ENCODE data around the gene TMPO. TPM values are rescaled to one million over a fixed set of nuclear protein-coding genes. Genes with fewer than 3 reads are reported as not detected.

TMPO gene
- total and polyA plus RNA-seq, 5 donors from 2014 or later = 40.3 to 105 (median 62.4) TPM

DNA sequence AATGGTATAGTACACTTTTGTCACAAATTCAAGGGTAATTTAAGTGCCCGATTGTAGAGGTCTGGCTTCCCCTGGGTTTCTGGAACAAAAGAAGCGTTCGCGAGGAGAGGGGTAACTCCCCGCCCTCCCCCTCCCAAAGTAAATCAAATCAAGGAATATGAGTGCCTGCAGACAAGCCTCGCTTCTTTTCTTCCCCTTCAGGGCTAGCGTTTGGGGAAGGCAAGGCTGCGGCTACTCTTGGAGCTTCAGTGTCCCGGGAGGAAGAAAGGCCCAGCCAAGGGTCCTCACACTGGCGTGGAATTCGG is 456 bp upstream of the TMPO start:
- ATAC-seq (ENCODE audit: low read depth in 2 of 2) = no peak
- Histone ChIP-seq H3K9me3 (ENCODE audit: control insufficient read depth in 2 of 2, low read length in 2 of 2) (no peaks in the 10 kb centered on the region), H3K36me3 (ENCODE audit: control insufficient read depth, insufficient read depth, low read length) (no peaks in the 10 kb centered on the region), H3K27ac (ENCODE audit: insufficient read depth, low read length, poor library complexity, severe bottlenecking) (peak overlapping the region; percentile 95), H3K4me3 (ENCODE audit: low read depth, low read length) (peak overlapping the region; percentile 91), H3K4me1 (ENCODE audit: control insufficient read depth, insufficient read depth, low read length, poor library complexity, severe bottlenecking) (peaks cover 47% of the 10 kb centered on the region), H3K27me3 (ENCODE audit: control insufficient read depth, insufficient read depth, low read length) (no peaks in the 10 kb centered on the region)
- DNase-seq = no peak
- Mint-ChIP-seq H3K4me3 (peak overlapping the region; percentile 98 to 100 (median 99)), H3K27ac (peak overlapping the region; percentile 97 to 99 (median 98)), H3K36me3 (peaks cover 4% of the 10 kb centered on the region), H3K27me3 (peaks cover 15% of the 10 kb centered on the region), H3K4me1 (peaks cover 4 to 53% (median 34%) of the 10 kb centered on the region in 4 donors), H3K9me3 (no peaks in the 10 kb centered on the region)

DNA sequence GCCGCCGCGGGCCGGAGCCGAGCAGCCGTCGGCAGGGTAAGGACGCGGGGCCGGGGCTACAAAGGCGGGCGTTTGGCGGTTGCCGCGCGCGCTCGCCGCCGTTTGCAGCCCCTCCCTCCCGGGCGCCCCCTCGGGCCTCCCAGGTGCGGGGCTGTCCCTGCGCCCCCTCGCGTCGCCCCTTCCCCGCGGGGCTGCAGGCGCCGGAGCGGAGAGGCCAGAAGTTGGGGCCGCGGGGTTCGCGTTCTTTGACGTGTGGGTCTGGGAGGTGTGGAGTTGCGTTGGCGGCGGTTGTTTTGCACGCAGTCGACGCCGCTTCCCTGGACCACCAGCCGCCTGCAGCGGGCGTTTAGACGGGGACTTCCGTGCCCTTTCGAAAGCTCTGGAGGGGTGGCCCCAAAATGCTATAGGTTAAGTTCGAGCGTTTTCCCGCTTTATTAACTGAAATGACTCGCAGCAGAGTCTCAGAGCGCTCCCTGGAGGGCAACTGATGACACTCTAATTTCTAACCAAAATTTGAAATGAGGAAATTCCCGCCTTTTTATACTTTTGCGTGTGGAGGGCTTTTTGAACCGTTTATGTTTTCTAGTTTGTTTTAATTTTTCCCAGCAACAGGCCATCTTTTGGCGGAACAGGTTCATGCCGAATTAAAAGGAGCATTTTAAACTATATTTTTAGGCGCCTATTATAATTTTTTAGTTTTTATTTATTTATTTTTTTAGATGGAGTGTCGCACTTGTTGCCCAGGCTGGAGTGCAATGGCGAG is 902 bp downstream of the TMPO start:
- peak overlapping the region; percentile 99 to 100 (median 99) for H3K27ac Mint-ChIP-seq
- DNase-seq (peak; percentile 78 to 96 (median 87)), ATAC-seq (ENCODE audit: low read depth in 2 of 2) (peak; percentile 52 to 60)
- H3K36me3 ChIP-seq (ENCODE audit: control insufficient read depth, insufficient read depth, low read length) = no peaks in the 10 kb centered on the region
- peaks cover 4% of the 10 kb centered on the region for H3K36me3 Mint-ChIP-seq
- peak overlapping the region; percentile 95 for H3K27ac ChIP-seq (ENCODE audit: insufficient read depth, low read length, poor library complexity, severe bottlenecking)
- H3K9me3 ChIP-seq (ENCODE audit: control insufficient read depth in 2 of 2, low read length in 2 of 2) = no peaks in the 10 kb centered on the region
- peak overlapping the region; percentile 97 to 100 (median 100) for H3K4me3 Mint-ChIP-seq
- H3K4me3 ChIP-seq (ENCODE audit: low read depth, low read length) = peak overlapping the region; percentile 90
- H3K27me3 Mint-ChIP-seq = peaks cover 15% of the 10 kb centered on the region
- peaks cover 60% of the 10 kb centered on the region for H3K4me1 ChIP-seq (ENCODE audit: control insufficient read depth, insufficient read depth, low read length, poor library complexity, severe bottlenecking)
- H3K27me3 ChIP-seq (ENCODE audit: control insufficient read depth, insufficient read depth, low read length) = no peaks in the 10 kb centered on the region
- H3K9me3 Mint-ChIP-seq = no peaks in the 10 kb centered on the region
- H3K4me1 Mint-ChIP-seq = peaks cover 4 to 66% (median 35%) of the 10 kb centered on the region in 4 donors

DNA sequence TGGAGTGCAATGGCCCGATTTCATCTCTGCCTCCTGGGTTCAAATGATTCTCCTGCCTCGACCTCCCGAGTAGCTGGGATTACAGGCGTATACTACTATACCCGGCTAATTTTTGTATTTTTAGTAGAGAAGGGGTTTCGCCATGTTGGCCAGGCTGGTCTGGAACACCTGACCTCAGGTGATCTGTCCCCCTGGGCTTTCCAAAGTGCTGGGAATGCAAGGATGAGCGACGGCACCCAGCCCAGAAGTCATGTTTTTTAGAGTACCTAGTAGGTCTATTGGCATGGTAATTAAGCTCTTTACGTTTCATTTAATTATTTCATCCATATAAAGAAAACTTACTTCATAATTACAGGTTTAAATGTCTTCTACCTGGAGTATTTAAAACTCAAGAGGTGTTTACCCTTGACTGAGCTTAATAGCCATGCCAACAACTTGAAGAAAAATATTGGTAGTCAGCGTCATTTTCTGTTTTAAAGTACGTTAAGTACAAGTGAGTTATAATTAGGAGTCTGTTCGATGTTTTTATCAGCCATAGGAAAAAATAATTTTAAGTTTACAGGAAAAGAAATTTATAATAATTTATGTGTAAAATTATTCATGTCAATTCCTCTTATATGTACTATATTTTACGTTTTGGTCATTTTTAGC is 4.0 kb downstream of the TMPO start:
- ATAC-seq (ENCODE audit: low read depth in 2 of 2) (no peak), DNase-seq (no peak)
- Histone ChIP-seq H3K4me3 (ENCODE audit: low read depth, low read length) (peak overlapping the region; percentile 78), H3K4me1 (ENCODE audit: control insufficient read depth, insufficient read depth, low read length, poor library complexity, severe bottlenecking) (peaks cover 67% of the 10 kb centered on the region), H3K27ac (ENCODE audit: insufficient read depth, low read length, poor library complexity, severe bottlenecking) (peak overlapping the region; percentile 56), H3K36me3 (ENCODE audit: control insufficient read depth, insufficient read depth, low read length) (peaks cover 3% of the 10 kb centered on the region), H3K9me3 (ENCODE audit: control insufficient read depth in 2 of 2, low read length in 2 of 2) (no peaks in the 10 kb centered on the region), H3K27me3 (ENCODE audit: control insufficient read depth, insufficient read depth, low read length) (no peaks in the 10 kb centered on the region)
- Mint-ChIP-seq H3K27ac (peak overlapping the region; percentile 85 to 99 (median 93)), H3K4me1 (peaks cover 18 to 78% (median 41%) of the 10 kb centered on the region in 4 donors), H3K4me3 (peak overlapping the region; percentile 91 to 100 (median 98)), H3K36me3 (peaks cover 4% of the 10 kb centered on the region), H3K9me3 (no peaks in the 10 kb centered on the region), H3K27me3 (peaks cover 10% of the 10 kb centered on the region)

DNA sequence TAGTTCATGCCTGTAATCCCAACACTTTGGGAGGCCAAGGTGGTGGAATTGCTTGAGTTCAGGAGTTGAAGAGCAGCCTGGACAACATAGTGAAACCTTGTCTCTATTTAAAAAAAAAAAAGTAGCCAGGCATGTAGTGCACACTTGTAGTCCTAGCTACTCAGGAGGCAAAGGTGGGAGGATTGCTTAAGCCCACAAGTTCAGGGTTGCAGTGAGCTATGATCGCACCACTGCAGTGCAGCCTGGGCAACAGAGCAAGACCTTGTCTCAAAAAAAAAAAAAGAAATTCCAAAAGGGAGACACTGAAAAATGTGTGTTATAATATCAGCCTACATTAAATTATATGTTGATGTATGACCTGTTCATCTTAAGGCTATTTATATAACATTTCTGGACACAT is 14.7 kb downstream of the TMPO start:
- Histone ChIP-seq H3K4me3 (ENCODE audit: low read depth, low read length) (no peak overlapping the region), H3K27me3 (ENCODE audit: control insufficient read depth, insufficient read depth, low read length) (no peaks in the 10 kb centered on the region), H3K4me1 (ENCODE audit: control insufficient read depth, insufficient read depth, low read length, poor library complexity, severe bottlenecking) (peaks cover 8% of the 10 kb centered on the region), H3K9me3 (ENCODE audit: control insufficient read depth in 2 of 2, low read length in 2 of 2) (no peaks in the 10 kb centered on the region), H3K36me3 (ENCODE audit: control insufficient read depth, insufficient read depth, low read length) (peaks cover 78% of the 10 kb centered on the region), H3K27ac (ENCODE audit: insufficient read depth, low read length, poor library complexity, severe bottlenecking) (peak overlapping the region; percentile 41)
- H3K9me3 Mint-ChIP-seq = no peaks in the 10 kb centered on the region
- DNase-seq (no peak), ATAC-seq (ENCODE audit: low read depth in 2 of 2) (no peak)
- no peak overlapping the region for H3K4me3 Mint-ChIP-seq
- H3K27ac Mint-ChIP-seq = no peak overlapping the region
- H3K27me3 Mint-ChIP-seq = no peaks in the 10 kb centered on the region
- H3K36me3 Mint-ChIP-seq = peaks cover 31% of the 10 kb centered on the region
- H3K4me1 Mint-ChIP-seq = peaks cover 14 to 54% (median 37%) of the 10 kb centered on the region in 4 donors

DNA sequence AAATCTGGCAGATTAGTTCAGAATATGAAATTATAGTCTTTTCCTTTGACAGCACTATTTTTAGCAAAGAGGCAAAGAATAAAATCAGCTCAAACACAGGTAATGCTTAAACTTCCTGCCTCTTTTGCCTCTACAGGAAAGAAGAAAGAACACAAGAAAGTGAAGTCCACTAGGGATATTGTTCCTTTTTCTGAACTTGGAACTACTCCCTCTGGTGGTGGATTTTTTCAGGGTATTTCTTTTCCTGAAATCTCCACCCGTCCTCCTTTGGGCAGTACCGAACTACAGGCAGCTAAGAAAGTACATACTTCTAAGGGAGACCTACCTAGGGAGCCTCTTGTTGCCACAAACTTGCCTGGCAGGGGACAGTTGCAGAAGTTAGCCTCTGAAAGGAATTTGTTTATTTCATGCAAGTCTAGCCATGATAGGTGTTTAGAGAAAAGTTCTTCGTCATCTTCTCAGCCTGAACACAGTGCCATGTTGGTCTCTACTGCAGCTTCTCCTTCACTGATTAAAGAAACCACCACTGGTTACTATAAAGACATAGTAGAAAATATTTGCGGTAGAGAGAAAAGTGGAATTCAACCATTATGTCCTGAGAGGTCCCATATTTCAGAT is 17.4 kb downstream of the TMPO start:
- Histone ChIP-seq H3K27ac (ENCODE audit: insufficient read depth, low read length, poor library complexity, severe bottlenecking) (peak overlapping the region; percentile 20), H3K9me3 (ENCODE audit: control insufficient read depth in 2 of 2, low read length in 2 of 2) (no peaks in the 10 kb centered on the region), H3K36me3 (ENCODE audit: control insufficient read depth, insufficient read depth, low read length) (peaks cover 79% of the 10 kb centered on the region), H3K27me3 (ENCODE audit: control insufficient read depth, insufficient read depth, low read length) (no peaks in the 10 kb centered on the region), H3K4me1 (ENCODE audit: control insufficient read depth, insufficient read depth, low read length, poor library complexity, severe bottlenecking) (no peaks in the 10 kb centered on the region), H3K4me3 (ENCODE audit: low read depth, low read length) (no peak overlapping the region)
- Mint-ChIP-seq H3K9me3 (no peaks in the 10 kb centered on the region), H3K36me3 (peaks cover 41% of the 10 kb centered on the region), H3K27ac (peak overlapping the region in 1 of 3 donors; percentile 38), H3K27me3 (no peaks in the 10 kb centered on the region), H3K4me1 (peaks cover 15 to 40% (median 31%) of the 10 kb centered on the region in 4 donors), H3K4me3 (no peak overlapping the region)
- ATAC-seq (ENCODE audit: low read depth in 2 of 2) (peak; percentile 31 to 34), DNase-seq (peak in 2 of 3 donors; percentile 40 to 56)

DNA sequence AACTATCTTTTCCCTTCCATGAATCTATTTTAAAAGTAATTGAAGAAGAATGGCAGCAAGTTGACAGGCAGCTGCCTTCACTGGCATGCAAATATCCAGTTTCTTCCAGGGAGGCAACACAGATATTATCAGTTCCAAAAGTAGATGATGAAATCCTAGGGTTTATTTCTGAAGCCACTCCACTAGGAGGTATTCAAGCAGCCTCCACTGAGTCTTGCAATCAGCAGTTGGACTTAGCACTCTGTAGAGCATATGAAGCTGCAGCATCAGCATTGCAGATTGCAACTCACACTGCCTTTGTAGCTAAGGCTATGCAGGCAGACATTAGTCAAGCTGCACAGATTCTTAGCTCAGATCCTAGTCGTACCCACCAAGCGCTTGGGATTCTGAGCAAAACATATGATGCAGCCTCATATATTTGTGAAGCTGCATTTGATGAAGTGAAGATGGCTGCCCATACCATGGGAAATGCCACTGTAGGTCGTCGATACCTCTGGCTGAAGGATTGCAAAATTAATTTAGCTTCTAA is 18.4 kb downstream of the TMPO start:
- peaks cover 78% of the 10 kb centered on the region for H3K36me3 ChIP-seq (ENCODE audit: control insufficient read depth, insufficient read depth, low read length)
- Mint-ChIP-seq H3K4me1 (peaks cover 14 to 39% (median 28%) of the 10 kb centered on the region in 4 donors), H3K27me3 (no peaks in the 10 kb centered on the region), H3K36me3 (peaks cover 39% of the 10 kb centered on the region), H3K27ac (peak overlapping the region in 2 of 3 donors; percentile 12 to 50), H3K9me3 (no peaks in the 10 kb centered on the region), H3K4me3 (no peak overlapping the region)
- no peak overlapping the region for H3K27ac ChIP-seq (ENCODE audit: insufficient read depth, low read length, poor library complexity, severe bottlenecking)
- H3K9me3 ChIP-seq (ENCODE audit: control insufficient read depth in 2 of 2, low read length in 2 of 2) = no peaks in the 10 kb centered on the region
- ATAC-seq (ENCODE audit: low read depth in 2 of 2) = no peak
- H3K27me3 ChIP-seq (ENCODE audit: control insufficient read depth, insufficient read depth, low read length) = no peaks in the 10 kb centered on the region
- H3K4me3 ChIP-seq (ENCODE audit: low read depth, low read length) = no peak overlapping the region
- H3K4me1 ChIP-seq (ENCODE audit: control insufficient read depth, insufficient read depth, low read length, poor library complexity, severe bottlenecking) = no peaks in the 10 kb centered on the region
- no peak for DNase-seq

DNA sequence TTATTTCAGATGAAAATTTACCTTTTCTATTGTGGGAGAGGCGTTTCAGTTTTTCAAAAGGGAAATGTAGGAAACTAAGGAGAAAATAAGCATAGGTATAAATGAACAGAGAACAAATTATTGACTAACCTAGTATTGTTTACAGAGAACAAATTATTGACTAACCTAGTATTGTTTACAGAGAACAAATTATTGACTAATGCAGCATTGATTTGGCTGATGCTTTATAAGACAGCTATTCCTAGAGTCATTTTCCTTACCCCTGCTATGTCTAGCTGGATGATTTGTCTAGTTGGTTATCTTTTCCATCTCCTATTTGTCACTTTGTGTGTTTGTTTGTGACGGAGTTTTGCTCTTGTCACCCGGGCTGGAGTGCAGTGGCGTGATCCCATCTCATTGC is 22.6 kb downstream of the TMPO start:
- Mint-ChIP-seq H3K4me1 (peaks cover 9 to 33% (median 30%) of the 10 kb centered on the region in 4 donors), H3K4me3 (no peak overlapping the region), H3K27ac (no peak overlapping the region), H3K9me3 (no peaks in the 10 kb centered on the region), H3K36me3 (peaks cover 47% of the 10 kb centered on the region), H3K27me3 (no peaks in the 10 kb centered on the region)
- Histone ChIP-seq H3K4me1 (ENCODE audit: control insufficient read depth, insufficient read depth, low read length, poor library complexity, severe bottlenecking) (no peaks in the 10 kb centered on the region), H3K9me3 (ENCODE audit: control insufficient read depth in 2 of 2, low read length in 2 of 2) (no peaks in the 10 kb centered on the region), H3K27me3 (ENCODE audit: control insufficient read depth, insufficient read depth, low read length) (no peaks in the 10 kb centered on the region), H3K27ac (ENCODE audit: insufficient read depth, low read length, poor library complexity, severe bottlenecking) (no peak overlapping the region), H3K36me3 (ENCODE audit: control insufficient read depth, insufficient read depth, low read length) (peaks cover 77% of the 10 kb centered on the region), H3K4me3 (ENCODE audit: low read depth, low read length) (no peak overlapping the region)
- DNase-seq (no peak), ATAC-seq (ENCODE audit: low read depth in 2 of 2) (no peak)
